Measurements from ENCODE around the gene MTMR11.
A peak's percentile ranks its signal among the peaks of the same experiment; 100 is the strongest.

- no peak for TF ChIP-seq YY1 (IDR thresholded peaks at IDR 0.05; ENCODE audit: extremely low read depth, insufficient replicate concordance, low read depth, low read length)
- TF ChIP-seq, protein P1, sequence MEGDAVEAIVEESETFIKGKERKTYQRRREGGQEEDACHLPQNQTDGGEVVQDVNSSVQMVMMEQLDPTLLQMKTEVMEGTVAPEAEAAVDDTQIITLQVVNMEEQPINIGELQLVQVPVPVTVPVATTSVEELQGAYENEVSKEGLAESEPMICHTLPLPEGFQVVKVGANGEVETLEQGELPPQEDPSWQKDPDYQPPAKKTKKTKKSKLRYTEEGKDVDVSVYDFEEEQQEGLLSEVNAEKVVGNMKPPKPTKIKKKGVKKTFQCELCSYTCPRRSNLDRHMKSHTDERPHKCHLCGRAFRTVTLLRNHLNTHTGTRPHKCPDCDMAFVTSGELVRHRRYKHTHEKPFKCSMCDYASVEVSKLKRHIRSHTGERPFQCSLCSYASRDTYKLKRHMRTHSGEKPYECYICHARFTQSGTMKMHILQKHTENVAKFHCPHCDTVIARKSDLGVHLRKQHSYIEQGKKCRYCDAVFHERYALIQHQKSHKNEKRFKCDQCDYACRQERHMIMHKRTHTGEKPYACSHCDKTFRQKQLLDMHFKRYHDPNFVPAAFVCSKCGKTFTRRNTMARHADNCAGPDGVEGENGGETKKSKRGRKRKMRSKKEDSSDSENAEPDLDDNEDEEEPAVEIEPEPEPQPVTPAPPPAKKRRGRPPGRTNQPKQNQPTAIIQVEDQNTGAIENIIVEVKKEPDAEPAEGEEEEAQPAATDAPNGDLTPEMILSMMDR (IDR thresholded peaks at IDR 0.05 in 2 of 3, conservative IDR thresholded peaks at IDR 0.05 in 1 of 3; ENCODE audit: borderline replicate concordance in 1 of 3, insufficient read depth in 1 of 3, low read depth in 2 of 3, low read length in 2 of 3) = no peak
- no peak for TF ChIP-seq EZH2 (IDR thresholded peaks at IDR 0.05)
- no peak for TF ChIP-seq CBX3 (IDR thresholded peaks at IDR 0.05; ENCODE audit: low read depth)
- TF ChIP-seq POLR2A (IDR thresholded peaks at IDR 0.05; ENCODE audit: borderline replicate concordance, extremely low read depth, insufficient read depth, insufficient read length) = no peak
- no peak for TF ChIP-seq POLR2AphosphoS5 (IDR thresholded peaks at IDR 0.05; ENCODE audit: low read depth, low read length)
- no peak for TF ChIP-seq SRF (IDR thresholded peaks at IDR 0.05; ENCODE audit: low read depth)
- TF ChIP-seq, protein P2, sequence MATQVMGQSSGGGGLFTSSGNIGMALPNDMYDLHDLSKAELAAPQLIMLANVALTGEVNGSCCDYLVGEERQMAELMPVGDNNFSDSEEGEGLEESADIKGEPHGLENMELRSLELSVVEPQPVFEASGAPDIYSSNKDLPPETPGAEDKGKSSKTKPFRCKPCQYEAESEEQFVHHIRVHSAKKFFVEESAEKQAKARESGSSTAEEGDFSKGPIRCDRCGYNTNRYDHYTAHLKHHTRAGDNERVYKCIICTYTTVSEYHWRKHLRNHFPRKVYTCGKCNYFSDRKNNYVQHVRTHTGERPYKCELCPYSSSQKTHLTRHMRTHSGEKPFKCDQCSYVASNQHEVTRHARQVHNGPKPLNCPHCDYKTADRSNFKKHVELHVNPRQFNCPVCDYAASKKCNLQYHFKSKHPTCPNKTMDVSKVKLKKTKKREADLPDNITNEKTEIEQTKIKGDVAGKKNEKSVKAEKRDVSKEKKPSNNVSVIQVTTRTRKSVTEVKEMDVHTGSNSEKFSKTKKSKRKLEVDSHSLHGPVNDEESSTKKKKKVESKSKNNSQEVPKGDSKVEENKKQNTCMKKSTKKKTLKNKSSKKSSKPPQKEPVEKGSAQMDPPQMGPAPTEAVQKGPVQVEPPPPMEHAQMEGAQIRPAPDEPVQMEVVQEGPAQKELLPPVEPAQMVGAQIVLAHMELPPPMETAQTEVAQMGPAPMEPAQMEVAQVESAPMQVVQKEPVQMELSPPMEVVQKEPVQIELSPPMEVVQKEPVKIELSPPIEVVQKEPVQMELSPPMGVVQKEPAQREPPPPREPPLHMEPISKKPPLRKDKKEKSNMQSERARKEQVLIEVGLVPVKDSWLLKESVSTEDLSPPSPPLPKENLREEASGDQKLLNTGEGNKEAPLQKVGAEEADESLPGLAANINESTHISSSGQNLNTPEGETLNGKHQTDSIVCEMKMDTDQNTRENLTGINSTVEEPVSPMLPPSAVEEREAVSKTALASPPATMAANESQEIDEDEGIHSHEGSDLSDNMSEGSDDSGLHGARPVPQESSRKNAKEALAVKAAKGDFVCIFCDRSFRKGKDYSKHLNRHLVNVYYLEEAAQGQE (IDR thresholded peaks at IDR 0.05; ENCODE audit: low read depth) = no peak
- TF ChIP-seq EZH2phosphoT487 (IDR thresholded peaks at IDR 0.05; ENCODE audit: borderline replicate concordance) = no peak
- TF ChIP-seq ZNF274 (IDR thresholded peaks at IDR 0.05; ENCODE audit: low read depth, low read length) = no peak
- TF ChIP-seq MAX (IDR thresholded peaks at IDR 0.05) = peak; percentile 16; the same call in 1 of the 2 replicates
- TF ChIP-seq ZFX (IDR thresholded peaks at IDR 0.05) = no peak
- TF ChIP-seq EGR1 (IDR thresholded peaks at IDR 0.05; ENCODE audit: low read depth) = no peak
- no peak for TF ChIP-seq CEBPB (IDR thresholded peaks at IDR 0.05; ENCODE audit: low read depth)
These were observed at the start of gene MTMR11 for GRCh38 chr1:149936170-149936991.

Data from HCT116 (cell line).